GM18861 (cell line): ENCODE measurements around the gene AKAP11.
"Not testable (repeated sequence)": the region's sequence is repeated elsewhere in the genome, so short reads cannot be mapped to it uniquely, and the experiment has no call there.

Experiments
- ATAC-seq: cut with Tn5 transposase; IDR thresholded peaks from one replicate; pipeline ENCODE4 v1.9.1; 2021; ENCODE audit not compliant: unreplicated experiment

AKAP11 gene, protein sequence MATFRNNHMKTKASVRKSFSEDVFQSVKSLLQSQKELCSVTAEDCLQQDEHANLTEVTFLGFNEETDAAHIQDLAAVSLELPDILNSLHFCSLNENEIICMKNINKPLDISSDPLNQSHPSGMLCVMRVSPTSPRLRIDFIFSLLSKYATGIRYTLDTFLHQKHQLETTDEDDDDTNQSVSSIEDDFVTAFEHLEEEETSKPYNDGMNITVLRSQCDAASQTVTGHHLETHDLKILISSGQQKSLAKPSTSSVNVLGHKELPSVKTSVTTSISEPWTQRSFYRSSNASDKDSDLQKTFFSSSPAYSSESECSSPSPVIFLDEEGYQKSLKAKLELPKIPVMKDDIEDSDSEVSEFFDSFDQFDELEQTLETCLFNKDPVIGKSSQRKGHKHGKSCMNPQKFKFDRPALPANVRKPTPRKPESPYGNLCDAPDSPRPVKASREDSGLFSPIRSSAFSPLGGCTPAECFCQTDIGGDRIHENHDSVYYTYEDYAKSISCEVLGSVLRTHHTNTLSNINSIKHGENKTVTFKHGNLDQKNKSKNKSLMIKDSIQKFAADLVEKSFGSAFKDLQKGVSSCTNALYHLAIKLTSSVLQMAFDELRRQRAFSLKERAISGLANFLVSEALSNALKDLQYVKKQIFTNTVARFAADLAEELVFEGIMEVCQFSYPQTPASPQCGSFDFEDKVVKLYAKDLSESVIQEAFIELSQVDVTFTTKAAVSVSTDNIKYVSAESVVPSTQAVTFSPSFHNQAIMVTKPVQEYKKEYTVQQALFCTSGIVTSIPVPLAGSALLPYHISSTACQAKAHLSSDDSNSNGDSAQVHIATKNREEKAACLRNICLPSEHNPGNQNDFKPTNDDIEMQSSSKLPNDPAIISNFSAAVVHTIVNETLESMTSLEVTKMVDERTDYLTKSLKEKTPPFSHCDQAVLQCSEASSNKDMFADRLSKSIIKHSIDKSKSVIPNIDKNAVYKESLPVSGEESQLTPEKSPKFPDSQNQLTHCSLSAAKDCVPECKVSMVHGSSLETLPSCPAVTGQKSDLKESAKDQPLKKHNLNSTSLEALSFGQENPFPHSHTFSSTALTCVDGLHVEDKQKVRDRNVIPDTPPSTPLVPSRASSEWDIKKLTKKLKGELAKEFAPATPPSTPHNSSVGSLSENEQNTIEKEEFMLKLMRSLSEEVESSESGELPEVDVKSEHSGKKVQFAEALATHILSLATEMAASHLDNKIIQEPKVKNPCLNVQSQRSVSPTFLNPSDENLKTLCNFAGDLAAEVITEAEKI (N-terminal part only)

DNA sequence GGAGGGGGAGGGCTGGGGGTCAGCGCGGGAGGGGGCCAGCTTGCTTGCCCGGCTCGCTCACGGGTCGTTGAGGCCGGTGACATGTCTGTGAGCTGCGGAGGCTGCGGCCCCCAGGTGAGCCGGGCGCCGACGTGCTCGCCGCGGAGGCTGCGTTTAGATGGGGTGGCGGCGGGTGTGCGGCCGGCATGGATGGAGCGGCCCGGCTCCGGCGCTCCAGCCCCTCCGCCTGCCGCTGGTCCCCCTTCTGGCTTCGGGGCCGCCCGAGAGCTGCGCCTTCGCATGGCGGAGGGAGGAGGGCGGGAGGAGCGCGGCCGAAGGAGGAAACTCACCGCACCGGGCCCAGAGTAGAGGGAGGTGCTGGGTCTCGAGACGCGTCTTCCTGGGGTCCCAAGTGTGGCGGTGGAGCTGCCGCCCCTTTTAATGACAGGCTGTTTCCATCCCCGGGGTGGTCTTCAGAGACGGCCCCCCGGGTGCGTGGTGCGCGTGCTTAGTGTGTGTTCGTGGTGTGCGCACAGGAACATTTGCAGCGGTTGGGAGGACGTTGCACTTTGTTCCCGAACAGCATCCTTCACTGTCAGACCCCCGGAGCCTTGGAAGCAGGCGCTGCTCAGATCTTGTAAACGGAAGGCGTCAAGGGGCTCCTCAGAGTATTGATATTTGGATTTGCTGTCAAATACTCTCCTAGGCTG, at the start of gene AKAP11:
Gene AKAP11, plus strand, starts transcription at position 38 of the 689 bp plus-strand sequence. CDS start 14,197 bp downstream, outside the sequence.
- peak; percentile 14 for ATAC-seq

DNA sequence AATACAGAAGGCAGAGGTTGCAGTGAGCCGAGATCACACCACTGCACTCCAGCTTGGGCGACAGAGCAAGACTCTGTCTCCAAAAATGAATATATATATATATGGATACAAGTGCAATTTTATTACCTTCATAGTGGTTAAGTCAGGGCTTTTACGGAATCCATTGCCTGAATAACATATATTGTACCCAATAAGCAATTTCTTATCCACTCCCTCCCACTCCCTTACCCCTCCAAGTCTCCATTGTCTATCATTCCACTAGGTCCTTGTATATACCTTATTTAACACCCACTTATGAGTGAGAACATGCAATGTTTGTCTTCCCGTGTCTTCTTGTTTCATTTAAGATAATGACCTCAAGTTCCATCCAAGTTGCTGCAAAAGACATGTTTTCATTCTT, 48.3 kb upstream of the AKAP11 start:
- no peak for ATAC-seq

DNA sequence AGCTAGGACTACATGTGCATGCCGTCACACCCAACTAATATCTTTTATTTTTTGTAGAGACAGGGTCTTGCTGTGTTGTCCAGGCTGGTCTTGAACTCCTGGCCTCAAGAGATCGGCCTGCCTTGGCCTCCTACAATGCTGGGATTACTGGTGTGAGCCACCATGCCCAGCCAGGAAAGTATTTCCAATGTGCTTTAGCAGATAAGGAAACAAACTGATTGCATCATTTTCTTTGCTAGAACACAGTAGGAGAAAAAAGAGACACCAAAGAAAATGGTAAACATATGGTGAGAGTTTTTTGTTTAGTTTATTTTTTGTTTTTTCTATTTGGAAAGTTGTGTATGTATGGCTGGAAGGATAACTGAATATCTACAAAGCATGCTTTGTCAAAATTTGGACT, 46.9 kb upstream of the AKAP11 start:
- ATAC-seq, result no peak

DNA sequence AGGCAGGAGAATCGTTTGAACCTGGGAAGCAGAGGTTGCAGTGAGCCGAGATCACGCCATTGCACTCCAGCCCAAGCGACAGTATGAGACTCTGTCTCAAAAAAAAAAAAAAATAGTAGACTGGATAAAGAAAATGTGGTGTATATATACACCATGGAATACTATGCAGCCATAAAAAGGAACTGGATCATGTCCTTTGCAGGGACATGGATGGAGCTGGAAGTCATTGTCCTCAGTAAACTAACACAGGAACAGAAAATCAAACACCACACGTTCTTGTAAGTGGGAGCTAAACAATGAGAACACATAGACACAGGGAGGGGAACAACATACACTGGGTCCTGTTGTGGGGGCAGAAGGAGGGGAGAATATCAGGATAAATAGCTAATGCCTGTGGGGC, 45.2 kb upstream of the AKAP11 start:
- ATAC-seq, result not testable (repeated sequence)

DNA sequence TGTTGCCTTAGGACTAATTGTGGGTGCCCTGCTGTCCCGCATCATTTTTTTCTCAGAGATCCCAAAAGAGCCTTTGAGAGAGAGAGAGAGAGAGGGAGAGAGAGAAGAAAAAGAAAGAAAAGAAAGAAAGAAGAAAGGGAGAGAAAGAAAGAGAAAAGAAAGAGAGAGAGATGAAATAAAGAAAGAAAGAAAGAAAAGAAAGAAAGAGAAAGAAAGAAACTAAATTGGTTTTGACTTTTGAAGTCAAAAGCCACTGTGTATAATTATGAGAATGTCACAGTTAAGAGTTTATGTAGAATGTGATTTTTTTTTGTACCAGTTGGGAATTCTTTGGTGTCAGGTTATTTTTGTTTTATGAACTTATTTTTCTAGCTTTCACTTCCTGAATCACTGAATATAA, 43.4 kb upstream of the AKAP11 start:
- ATAC-seq, result no peak

DNA sequence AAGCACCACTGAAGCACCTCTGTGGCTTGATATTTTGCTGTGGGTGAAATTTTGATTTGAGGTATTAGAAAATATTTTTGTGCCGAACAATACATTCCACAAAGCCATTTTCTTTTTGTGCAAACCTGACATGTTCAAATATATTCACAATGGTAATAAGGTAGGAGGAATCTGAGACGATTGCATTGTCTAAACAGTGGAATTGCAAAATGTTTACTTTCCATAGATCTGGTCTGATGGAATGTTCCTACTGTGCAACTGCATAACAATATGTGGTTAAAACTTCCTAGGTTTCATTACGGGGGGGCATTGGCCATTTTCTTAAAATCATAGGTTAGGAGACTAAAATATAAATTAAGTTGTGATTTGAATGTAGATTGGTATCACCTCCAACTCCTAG, 42.7 kb upstream of the AKAP11 start:
- no peak for ATAC-seq

DNA sequence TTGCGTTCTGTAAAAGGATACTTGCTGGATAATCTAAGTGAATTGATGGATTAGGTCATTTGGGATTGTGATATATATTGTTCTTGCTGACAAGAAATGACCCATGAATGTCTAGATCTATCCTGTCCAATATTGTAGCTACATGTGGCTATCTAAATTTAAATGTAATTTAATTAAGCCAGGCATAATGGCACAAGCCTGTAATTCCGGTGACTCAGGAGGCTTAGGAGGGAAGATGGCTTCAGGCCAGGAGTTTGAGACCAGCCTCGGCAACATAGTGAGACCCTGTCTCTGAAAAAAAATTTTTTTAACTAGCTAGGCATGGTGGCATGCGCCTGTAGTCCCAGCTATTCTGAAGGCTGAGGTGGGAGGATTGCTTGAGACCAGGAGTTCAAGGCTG, 39.3 kb upstream of the AKAP11 start:
- ATAC-seq, result no peak

DNA sequence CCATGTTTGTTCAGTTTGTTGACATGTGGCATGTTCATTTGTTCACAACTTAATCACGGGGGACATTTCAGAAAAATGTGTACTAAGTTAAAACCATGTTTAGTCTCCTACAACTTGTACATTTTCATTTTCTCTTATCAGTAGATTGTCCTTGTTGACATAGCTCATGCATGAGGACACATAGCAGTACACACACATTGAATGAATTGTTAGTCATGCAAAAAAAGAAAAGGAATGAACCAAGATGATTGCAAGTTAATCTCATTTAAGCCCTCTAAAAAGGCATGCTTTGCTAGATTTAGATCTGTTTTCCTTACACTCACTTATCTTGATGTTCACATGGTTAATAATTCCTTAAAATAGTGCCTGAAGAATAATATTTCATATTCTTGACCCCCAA, 38.2 kb upstream of the AKAP11 start:
- ATAC-seq, result no peak

DNA sequence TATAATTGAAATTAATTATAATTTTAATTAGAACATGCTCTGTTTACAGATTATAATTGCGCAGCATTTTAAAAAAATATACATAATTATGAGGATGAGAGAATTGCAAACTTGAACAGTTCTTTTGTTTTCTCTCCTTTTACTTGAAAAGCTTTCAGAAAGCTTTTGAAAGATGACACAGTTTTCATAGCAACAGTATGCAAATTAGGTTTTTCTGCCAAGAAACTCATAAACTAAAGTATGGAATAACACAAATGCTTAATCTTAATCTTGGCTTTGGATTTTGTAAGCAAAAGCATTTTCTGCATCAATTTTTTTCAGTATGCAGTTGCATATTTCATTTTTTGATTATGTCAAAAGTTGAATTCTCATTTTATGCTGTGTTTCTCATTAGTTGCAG, 32.8 kb upstream of the AKAP11 start:
- ATAC-seq, result no peak

DNA sequence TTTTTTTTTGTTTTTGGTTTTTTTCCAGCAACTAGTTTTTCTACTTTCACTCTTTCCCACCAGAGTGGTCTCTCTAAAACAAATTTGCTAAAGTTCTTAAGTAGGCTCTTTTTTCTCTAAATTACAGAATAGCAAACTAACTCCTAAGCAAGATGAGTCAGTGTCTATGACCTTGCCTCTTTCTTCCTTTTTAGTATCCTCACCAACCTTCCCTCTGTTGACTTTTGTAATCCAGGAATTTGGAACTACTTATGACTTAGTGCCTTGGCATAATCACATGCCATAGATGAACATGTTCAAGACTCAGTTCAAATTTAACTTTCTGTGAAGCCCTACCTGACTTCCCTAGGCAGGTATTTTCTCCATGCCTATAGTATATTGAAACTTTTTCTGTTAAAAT, 32.3 kb upstream of the AKAP11 start:
- ATAC-seq, result no peak

DNA sequence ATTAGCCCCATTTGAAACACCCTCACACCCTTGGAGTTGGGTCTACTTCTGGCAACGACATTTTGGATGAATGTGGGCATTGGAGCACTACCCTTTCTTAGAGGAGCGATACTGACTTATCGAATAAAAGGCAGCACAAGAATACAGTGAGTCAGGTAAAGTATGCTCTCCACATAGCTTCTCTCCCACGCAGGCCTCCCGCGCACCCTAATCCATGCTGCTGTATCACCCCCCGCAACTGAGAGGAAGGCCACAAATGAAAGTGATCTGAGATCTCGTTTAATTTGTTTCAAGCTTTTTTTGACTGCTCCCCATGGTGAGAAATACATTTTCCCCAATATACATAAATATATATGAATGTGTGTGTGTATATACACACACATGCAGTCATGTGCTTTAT, 25.4 kb upstream of the AKAP11 start:
- no peak for ATAC-seq

DNA sequence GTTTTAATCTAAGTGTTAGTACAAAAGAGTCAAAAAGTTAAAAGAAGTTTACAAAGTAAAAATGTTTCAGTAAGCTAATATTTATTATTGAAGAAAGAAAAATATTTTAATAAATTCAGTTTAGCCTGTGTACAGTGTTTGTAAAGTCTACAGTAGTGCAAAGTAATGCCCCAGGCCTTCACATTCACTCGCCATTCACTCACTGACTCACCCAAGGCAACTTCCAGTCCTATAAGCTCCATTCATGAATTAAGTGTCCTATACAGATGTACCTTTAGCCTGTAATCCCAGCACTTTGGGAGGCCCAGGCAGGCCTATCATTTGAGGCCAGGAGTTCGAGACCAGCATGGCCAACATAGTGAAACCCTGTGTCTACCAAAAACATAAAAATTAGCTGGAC, 24.1 kb upstream of the AKAP11 start:
- no peak for ATAC-seq

DNA sequence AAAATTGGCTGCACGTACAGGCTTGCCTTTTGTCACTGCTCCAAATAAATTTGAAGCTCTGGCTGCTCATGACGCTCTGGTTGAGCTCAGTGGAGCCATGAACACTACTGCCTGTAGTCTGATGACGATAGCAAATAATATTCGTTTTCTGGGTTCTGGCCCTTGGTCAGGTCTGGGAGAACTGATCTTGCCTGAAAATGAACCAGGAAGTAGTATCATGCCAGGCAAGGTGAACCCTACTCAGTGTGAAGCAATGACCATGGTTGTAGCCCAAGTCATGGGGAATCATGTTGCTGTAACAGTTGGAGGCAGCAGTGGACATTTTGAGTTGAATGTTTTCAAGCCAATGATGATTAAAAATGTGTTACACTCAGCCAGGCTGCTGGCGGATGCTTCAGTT, 16.1 kb upstream of the AKAP11 start:
- no peak for ATAC-seq

DNA sequence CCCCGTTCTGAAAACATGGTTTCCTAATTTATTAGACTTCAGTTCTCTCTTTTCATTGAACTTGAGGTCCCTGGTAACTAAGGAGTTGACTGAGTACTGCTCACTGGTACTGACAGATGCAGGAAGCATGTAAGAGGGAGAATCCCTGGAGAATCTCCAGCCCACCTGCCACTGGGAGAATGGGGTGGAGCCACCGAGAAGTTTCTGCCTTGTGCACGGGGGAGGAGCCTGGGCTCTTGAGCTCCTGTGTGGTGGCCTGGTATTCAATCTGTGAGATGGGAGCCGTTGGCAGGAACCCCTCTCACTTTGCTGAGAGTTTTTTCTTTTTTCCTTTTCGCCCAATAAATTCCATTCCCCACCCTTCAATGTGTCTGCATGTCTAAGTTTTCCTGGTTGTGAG, 13.2 kb upstream of the AKAP11 start:
- ATAC-seq, result no peak

DNA sequence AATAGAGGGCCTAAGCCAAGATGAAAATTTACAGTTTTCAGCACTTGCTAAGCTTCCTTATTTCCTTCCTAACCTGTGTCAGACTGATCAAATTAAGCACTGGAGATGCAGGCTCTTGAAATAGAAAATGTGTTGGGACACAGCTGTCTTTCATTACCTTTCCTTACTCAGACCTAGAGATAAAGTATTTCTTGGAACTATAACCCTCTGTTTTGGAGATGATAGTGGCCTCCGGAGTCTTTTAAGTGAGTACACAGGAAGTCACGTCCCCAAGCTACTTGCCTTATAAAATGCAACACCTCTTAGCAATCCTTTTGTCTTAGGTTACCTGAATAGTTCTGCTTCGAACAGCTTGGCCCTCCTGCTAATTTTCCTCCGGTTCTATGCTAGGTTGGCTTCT, 12.4 kb upstream of the AKAP11 start:
- ATAC-seq, result no peak

DNA sequence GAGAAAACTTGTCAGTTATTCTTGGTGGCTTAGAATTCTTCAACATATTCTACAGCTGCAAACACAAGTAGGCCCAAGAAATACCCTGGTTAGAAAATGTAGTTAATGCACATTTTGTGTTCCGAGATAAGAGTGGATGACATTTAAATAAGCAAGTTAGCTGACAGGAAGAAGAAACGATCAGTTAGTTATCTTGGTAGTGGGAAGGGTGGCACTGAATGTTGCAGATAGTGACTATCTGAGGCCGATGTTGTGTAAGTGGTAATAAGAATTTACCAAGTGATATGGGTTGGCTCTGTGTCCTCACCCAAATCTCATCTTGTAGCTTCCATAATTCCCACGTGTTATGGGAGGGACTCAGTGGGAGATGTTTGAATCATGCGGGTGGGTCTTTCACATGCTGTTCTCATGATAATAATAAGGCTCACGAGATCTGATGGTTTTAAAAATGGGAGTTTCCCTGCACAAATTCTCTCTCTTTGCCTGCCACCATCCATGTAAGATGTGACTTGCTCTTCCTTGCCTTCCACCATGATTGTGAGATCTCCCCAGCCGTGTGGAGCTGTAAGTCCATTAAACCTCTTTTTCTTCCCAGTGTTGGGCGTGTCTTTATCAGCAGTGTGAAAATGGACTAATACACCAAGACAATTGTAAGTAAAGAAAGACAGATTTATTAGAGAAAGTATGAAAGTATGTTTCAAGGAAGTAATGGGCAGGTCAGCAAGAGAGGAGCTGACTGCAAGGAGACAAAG, 10.9 kb upstream of the AKAP11 start:
- ATAC-seq, result no peak

DNA sequence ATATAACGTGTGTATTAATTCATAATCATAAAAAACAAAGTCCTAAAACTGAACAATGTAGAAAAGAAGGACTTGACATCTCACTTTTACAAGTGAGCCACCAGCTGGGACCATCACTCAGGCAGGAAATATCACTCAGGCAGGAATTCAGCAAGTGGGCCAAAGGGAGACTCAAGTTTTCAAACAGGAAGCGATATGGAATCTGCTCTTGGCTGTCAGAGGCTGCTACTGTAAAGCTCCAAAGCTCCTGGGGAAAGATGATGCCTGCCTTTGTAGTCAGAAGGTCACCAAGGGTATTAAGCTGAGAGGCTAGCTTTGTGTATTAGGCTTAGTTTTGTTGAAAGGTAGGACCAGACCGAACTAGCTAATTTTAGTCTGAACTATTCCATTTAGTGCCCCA, 5.5 kb upstream of the AKAP11 start:
- ATAC-seq, result no peak

DNA sequence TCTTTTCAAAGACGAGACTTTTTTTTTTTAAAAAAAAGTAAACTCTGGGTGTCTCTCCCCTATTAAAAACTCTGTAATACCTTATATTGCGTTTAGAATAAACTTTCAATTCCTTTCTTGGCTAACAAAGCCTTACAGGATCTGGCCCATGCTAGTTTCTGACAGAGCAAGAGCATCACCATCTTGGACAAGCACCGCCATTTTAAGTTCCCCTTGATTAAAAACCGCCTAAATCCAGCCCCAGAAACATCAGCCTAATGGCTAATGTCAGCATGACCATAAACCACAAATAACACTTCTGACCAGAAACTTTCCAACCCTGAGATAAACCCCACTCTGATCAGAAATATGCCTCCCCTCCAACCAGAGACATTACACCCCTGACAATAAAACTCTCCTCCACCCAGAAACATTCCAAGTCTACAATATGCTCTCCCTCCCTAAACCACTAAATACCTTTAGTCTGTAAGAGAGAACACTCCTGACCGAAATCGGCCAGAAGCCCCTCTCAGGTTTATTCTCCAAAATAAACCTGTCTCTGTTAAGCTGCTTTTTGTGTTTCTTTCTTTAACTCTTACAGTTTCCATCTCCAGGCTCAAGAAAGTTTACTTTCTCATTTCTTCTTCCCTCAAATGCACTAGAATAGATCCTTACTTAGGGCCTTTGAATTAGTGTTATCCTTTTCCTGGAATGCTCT, 1.6 kb upstream of the AKAP11 start:
- ATAC-seq, result no peak

DNA sequence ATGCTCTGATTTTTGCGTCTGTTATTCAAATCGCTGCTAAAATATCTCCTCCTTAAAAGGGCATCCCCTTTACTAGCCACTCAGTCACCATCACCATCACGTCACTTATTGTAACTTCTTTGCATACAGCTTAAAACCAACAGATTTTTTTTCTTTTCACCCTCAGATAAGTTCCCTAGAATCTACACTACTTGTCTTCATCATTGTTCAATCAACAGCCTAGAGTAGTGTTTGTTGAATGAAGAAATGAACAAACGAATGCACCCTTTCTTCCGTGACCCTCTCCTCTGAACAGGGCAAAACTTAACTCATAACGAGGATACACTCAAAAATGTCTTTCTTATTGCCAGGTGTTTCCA, 1.1 kb upstream of the AKAP11 start:
- no peak for ATAC-seq
